SU-DHL-6 (cell line): Measurements from ENCODE around the gene PRR35.

Experiments
- EZH2phosphoT487 ChIP-seq: fragments of 200-600 bp; sonication (generic), shearing (Covaris generic); conservative IDR thresholded peaks from 2 replicates; pipeline ENCODE4 v1.6.1; 2018; ENCODE audit warnings: mild to moderate bottlenecking, antibody characterized with exemption, low read length, moderate library complexity, mixed read lengths
- TF ChIP-seq, protein P1 (sequence below): fragments of 200-600 bp; sonication (generic); IDR thresholded peaks from one replicate; pipeline ENCODE4 v1.5.1; 2017; ENCODE audit warnings: antibody characterized with exemption, mild to moderate bottlenecking, low read length, moderate library complexity; ENCODE audit not compliant: insufficient read depth, poor library complexity, severe bottlenecking

DNA sequence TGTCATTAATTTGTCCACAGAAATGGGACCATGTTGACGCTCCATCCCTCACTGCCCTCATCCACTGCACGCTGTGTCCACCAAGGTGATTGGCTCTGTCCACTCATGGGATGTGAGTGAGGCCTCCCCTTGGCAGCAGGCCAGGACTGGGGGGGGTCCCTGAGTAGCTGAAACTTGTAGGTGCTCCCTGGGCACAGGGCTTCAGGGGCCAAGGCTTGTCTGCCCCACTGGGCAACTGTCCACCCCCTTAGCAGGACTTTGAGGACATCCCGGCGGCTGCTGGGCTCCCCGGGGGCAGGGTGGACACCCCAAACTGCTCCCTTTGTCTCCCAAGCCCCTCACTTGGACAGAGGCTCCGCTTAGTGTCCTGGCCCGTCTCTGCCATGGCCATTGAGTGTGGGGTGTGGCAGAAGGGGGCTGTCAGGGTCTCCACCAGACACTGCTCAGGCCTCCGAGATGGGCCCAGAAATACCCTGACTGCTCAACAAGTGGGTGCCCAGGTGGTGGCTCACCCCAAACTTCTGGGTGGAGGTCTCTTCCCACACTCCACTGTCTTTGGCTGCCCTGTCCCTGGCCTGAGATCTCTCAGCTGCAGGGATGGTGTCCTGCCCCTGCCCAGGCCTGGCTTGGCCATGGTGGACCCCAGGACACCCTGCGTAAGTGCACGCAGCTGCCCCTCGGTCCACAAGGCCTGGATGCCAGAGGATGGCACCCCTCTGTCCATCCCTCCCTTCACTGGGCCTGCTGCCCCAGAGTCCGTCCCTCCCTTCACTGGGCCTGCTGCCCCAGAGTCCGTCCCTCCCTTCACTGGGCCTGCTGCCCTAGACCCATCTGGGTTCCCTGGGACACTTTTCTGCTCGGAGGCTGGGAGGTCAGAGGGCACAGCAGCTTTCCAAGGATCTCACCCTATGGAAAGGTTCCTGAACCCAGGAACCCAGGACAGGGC is 26.7 kb downstream of the PRR35 start:
- TF ChIP-seq, protein P1, sequence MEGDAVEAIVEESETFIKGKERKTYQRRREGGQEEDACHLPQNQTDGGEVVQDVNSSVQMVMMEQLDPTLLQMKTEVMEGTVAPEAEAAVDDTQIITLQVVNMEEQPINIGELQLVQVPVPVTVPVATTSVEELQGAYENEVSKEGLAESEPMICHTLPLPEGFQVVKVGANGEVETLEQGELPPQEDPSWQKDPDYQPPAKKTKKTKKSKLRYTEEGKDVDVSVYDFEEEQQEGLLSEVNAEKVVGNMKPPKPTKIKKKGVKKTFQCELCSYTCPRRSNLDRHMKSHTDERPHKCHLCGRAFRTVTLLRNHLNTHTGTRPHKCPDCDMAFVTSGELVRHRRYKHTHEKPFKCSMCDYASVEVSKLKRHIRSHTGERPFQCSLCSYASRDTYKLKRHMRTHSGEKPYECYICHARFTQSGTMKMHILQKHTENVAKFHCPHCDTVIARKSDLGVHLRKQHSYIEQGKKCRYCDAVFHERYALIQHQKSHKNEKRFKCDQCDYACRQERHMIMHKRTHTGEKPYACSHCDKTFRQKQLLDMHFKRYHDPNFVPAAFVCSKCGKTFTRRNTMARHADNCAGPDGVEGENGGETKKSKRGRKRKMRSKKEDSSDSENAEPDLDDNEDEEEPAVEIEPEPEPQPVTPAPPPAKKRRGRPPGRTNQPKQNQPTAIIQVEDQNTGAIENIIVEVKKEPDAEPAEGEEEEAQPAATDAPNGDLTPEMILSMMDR: no peak
- TF ChIP-seq EZH2phosphoT487: no peak
